Measurements from ENCODE around the gene TKTL1.

TKTL1 gene

DNA sequence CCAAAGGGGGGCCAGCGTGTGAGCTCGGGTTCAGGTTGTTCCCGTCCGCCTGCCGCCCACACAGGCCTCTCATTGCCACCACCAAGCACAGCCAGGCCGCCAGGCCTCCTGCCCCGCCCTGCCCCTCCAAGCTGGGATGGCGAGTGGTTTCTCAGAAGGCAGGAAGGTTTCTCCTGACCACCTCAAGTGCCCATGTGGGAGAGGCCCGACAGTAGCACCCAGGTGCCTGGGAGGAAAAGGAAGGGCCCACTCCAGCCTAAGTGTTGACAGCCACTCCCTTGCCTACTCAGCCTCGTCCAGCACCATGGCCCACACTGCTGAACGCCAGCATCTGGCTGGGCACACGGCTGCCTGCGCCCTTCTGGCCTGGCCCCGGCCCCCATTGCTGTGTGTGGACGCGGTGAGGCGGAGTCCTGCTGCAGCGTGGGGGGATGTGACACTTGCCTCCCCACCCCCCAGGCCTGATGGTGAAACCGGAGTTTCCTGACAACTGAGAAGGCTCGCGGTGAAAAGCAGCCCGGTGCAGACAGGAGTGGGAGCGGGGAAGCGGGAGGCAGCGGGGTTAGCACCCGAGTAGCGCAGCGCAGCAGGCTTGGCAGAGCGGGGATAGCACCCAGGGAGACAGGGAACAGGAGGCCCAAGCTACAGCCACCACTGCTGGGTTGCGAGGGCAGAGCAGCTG lies 59.6 kb downstream of the TKTL1 start:
- WGBS, result 95% methylated on average over 30 of the region's 30 CpGs
- Histone ChIP-seq H3K27ac (ENCODE audit: low read depth, low read length) (no peak overlapping the region), H3K27me3 (ENCODE audit: insufficient read depth, low read length) (no peaks in the 10 kb centered on the region), H3K9ac (ENCODE audit: low read depth, low read length) (no peak overlapping the region), H3K4me3 (ENCODE audit: low read length) (no peak overlapping the region), H3K4me1 (ENCODE audit: insufficient read depth, low read length) (no peaks in the 10 kb centered on the region), H3K9me3 (ENCODE audit: insufficient read depth, low read depth, low read length) (no peaks in the 10 kb centered on the region), H3K36me3 (ENCODE audit: insufficient read depth, low read length) (peaks cover 99% of the 10 kb centered on the region)

DNA sequence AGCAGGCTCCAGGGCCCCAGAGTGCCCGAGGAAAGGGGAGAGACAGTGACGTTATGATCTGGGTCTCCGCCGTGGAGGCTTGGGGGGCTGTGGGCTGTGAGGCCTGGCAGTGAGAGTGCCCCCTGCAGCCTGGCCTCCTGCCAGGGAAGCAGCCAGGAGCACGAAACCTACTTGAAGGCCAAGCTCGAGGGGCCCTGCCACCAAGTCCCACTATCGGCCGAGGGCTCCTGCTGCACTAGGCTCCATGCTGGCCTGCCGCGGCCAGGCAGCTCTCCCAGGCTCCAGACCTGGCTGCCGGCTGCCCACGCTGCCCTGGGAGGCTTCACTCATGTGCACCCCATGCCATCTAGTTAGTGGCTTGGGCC lies 60.2 kb downstream of the TKTL1 start:
- no peak overlapping the region for H3K4me3 ChIP-seq (ENCODE audit: low read length)
- H3K4me1 ChIP-seq (ENCODE audit: insufficient read depth, low read length), result no peaks in the 10 kb centered on the region
- H3K27ac ChIP-seq (ENCODE audit: low read depth, low read length), result no peak overlapping the region
- H3K36me3 ChIP-seq (ENCODE audit: insufficient read depth, low read length), result peaks cover 98% of the 10 kb centered on the region
- H3K27me3 ChIP-seq (ENCODE audit: insufficient read depth, low read length), result no peaks in the 10 kb centered on the region
- no peak overlapping the region for H3K9ac ChIP-seq (ENCODE audit: low read depth, low read length)
- 95% methylated on average over 12 of the region's 12 CpGs for WGBS
- H3K9me3 ChIP-seq (ENCODE audit: insufficient read depth, low read depth, low read length), result no peaks in the 10 kb centered on the region

DNA sequence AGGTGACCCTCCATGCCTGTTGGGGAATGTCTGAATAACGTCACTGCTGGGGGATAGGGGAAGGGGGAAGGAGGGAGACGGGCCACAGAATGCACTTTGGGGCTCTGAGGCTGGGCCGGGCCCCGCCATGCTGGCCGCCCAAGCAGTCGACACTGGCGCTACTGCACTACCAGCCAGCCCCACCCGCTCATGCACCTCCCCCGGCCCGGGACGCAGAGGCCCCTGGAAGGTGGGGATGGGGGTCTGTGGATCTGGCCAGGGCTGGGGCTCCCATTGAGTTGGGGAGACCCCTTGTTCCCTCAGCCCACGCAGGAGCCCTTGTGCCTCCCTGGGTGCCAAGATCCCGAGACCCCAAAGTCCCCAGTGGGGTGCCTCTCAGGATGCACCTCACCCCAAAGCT lies 61.0 kb downstream of the TKTL1 start:
- H3K27ac ChIP-seq (ENCODE audit: low read depth, low read length), result no peak overlapping the region
- no peaks in the 10 kb centered on the region for H3K27me3 ChIP-seq (ENCODE audit: insufficient read depth, low read length)
- WGBS, result 98% methylated on average over 13 of the region's 13 CpGs
- H3K9me3 ChIP-seq (ENCODE audit: insufficient read depth, low read depth, low read length), result no peaks in the 10 kb centered on the region
- H3K36me3 ChIP-seq (ENCODE audit: insufficient read depth, low read length), result peaks cover 97% of the 10 kb centered on the region
- no peaks in the 10 kb centered on the region for H3K4me1 ChIP-seq (ENCODE audit: insufficient read depth, low read length)
- no peak overlapping the region for H3K9ac ChIP-seq (ENCODE audit: low read depth, low read length)
- no peak overlapping the region for H3K4me3 ChIP-seq (ENCODE audit: low read length)

DNA sequence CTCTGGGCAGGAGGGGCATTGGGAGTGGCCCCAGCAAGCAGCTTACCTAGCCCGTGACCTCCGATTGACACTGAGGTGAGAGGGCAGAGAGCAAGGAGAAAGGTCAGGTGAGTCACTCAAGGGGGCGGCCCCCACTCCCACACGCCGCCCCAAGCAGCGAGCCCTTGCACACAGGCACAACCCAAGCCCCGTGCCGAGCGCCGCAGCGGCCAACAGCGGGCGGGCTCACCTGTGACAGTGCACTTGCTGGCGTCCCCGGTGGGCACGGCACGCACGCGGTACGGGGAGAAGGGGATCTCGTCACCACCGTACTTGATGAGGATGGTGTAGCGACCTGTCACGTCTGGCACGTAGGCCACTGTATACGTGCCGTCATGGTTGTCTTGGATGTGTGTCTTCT lies 61.6 kb downstream of the TKTL1 start:
- Histone ChIP-seq H3K9ac (ENCODE audit: low read depth, low read length) (no peak overlapping the region), H3K4me1 (ENCODE audit: insufficient read depth, low read length) (no peaks in the 10 kb centered on the region), H3K9me3 (ENCODE audit: insufficient read depth, low read depth, low read length) (no peaks in the 10 kb centered on the region), H3K27me3 (ENCODE audit: insufficient read depth, low read length) (no peaks in the 10 kb centered on the region), H3K4me3 (ENCODE audit: low read length) (no peak overlapping the region), H3K27ac (ENCODE audit: low read depth, low read length) (no peak overlapping the region), H3K36me3 (ENCODE audit: insufficient read depth, low read length) (peaks cover 97% of the 10 kb centered on the region)
- WGBS, result 94% methylated on average over 27 of the region's 27 CpGs

DNA sequence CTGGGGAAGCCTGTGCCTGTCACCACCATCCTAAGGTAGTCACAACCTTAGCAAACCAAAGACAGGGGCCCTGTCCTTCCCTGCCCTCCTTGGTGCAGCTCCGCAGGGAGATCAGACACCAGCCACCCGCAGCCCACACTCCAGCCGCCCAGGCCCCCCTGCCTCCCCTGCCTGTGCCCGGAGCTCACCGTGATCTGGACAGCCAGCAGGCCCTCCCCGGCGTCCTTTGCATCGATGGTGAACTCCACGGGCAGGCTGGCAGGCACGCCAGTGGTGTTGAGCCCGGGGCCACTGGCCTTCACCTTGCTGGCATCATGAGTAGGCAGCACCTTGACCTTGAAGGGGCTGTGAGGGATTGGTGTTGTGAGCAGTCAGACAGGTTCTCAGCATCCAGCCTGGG lies 62.4 kb downstream of the TKTL1 start:
- no peak overlapping the region for H3K27ac ChIP-seq (ENCODE audit: low read depth, low read length)
- WGBS, result 97% methylated on average over 11 of the region's 11 CpGs
- H3K27me3 ChIP-seq (ENCODE audit: insufficient read depth, low read length), result no peaks in the 10 kb centered on the region
- no peaks in the 10 kb centered on the region for H3K9me3 ChIP-seq (ENCODE audit: insufficient read depth, low read depth, low read length)
- H3K9ac ChIP-seq (ENCODE audit: low read depth, low read length), result no peak overlapping the region
- peaks cover 97% of the 10 kb centered on the region for H3K36me3 ChIP-seq (ENCODE audit: insufficient read depth, low read length)
- no peak overlapping the region for H3K4me3 ChIP-seq (ENCODE audit: low read length)
- no peaks in the 10 kb centered on the region for H3K4me1 ChIP-seq (ENCODE audit: insufficient read depth, low read length)

DNA sequence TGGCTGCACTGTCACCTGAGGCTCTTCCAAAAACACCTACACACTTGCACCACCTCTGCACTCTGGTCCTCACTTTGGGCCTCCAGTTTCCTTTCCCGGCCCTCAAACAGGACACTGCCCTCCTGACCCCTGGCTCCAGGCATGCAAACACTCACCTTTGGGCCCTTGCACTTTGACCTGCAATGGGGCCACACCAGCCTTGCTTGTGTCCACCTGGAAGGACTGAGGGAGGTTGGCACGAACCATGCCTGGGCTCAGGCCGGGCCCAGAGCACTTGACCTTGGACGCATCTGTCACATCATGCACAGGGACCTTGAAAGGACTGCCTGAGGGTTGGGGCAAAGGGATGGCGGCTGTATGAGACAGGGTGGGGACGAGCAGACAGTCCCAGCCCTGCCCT lies 63.2 kb downstream of the TKTL1 start:
- Histone ChIP-seq H3K4me1 (ENCODE audit: insufficient read depth, low read length) (no peaks in the 10 kb centered on the region), H3K27ac (ENCODE audit: low read depth, low read length) (no peak overlapping the region), H3K9me3 (ENCODE audit: insufficient read depth, low read depth, low read length) (no peaks in the 10 kb centered on the region), H3K4me3 (ENCODE audit: low read length) (no peak overlapping the region), H3K27me3 (ENCODE audit: insufficient read depth, low read length) (no peaks in the 10 kb centered on the region), H3K9ac (ENCODE audit: low read depth, low read length) (no peak overlapping the region), H3K36me3 (ENCODE audit: insufficient read depth, low read length) (peaks cover 95% of the 10 kb centered on the region)
- 97% methylated on average over 6 of the region's 6 CpGs for WGBS

DNA sequence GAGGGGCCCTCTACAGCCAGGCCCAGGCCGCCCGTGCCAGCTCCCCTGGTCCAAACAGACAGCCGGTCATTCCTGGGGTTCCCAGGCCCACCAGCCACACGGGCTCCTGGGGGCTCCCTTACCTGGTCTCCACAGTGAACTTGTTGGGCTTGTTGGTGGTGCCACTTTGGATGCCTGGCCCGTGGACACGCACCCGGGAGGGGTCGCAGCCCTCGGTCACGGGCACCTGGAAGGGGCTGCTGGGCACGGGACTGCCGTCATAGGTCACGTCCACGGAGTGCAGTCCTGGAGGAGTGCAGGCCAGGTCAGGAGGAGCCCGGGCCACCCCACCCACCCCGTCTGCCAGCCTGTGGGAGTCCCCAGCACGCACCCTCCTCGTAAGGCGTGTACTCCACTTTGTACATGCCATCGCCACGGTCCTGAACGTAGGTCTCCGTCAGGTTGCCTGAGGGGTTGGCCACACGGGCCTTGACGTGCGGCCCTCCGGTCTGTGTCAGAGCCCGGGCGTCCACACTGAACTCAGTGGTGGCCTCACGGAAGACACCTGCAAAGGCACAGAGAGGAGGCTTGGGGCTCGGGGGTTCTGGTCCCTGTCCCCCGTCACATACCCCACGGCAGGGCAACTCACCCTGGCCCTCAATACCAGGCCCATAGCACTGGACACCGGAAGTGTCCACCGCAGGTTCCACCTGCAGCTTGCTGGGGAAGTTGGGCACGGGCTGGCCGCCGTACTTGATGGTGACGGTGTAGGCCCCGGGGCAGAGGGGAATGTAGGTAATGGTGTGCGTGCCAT lies 64.0 kb downstream of the TKTL1 start:
- Histone ChIP-seq H3K27ac (ENCODE audit: low read depth, low read length) (no peak overlapping the region), H3K9ac (ENCODE audit: low read depth, low read length) (no peak overlapping the region), H3K4me3 (ENCODE audit: low read length) (no peak overlapping the region), H3K9me3 (ENCODE audit: insufficient read depth, low read depth, low read length) (no peaks in the 10 kb centered on the region), H3K27me3 (ENCODE audit: insufficient read depth, low read length) (no peaks in the 10 kb centered on the region), H3K36me3 (ENCODE audit: insufficient read depth, low read length) (peaks cover 95% of the 10 kb centered on the region), H3K4me1 (ENCODE audit: insufficient read depth, low read length) (no peaks in the 10 kb centered on the region)
- WGBS, result 96% methylated on average over 41 of the region's 41 CpGs

DNA sequence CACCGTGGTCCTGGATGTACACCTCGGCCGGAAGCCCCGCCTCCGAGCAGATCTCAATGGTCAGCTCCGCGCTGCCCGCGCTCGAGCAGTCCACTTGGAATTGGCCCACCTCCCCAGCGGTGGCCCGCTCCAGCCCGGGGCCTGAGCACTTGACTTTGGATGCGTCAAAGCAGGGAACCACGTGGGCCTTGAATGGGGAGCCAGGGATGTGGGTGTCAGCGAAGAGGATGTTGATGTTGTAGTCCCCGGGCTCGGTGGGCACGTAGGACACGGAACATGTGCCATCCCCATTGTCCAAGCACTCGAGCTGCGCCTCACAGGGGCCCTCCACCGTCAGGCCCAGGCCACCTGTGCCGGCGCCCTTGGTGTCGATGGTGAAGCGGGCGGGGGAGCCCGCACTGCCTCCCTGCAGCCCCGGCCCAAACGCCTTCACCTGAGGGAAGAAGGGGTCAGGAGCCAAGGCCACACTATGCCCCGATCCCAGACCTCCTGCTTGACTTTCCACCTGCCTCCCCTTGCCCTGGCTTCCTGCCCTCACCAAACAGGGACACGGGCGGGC lies 64.6 kb downstream of the TKTL1 start:
- Histone ChIP-seq H3K27me3 (ENCODE audit: insufficient read depth, low read length) (no peaks in the 10 kb centered on the region), H3K4me1 (ENCODE audit: insufficient read depth, low read length) (no peaks in the 10 kb centered on the region), H3K4me3 (ENCODE audit: low read length) (no peak overlapping the region), H3K27ac (ENCODE audit: low read depth, low read length) (no peak overlapping the region), H3K36me3 (ENCODE audit: insufficient read depth, low read length) (peaks cover 95% of the 10 kb centered on the region), H3K9ac (ENCODE audit: low read depth, low read length) (no peak overlapping the region), H3K9me3 (ENCODE audit: insufficient read depth, low read depth, low read length) (no peaks in the 10 kb centered on the region)
- WGBS, result 96% methylated on average over 34 of the region's 34 CpGs

DNA sequence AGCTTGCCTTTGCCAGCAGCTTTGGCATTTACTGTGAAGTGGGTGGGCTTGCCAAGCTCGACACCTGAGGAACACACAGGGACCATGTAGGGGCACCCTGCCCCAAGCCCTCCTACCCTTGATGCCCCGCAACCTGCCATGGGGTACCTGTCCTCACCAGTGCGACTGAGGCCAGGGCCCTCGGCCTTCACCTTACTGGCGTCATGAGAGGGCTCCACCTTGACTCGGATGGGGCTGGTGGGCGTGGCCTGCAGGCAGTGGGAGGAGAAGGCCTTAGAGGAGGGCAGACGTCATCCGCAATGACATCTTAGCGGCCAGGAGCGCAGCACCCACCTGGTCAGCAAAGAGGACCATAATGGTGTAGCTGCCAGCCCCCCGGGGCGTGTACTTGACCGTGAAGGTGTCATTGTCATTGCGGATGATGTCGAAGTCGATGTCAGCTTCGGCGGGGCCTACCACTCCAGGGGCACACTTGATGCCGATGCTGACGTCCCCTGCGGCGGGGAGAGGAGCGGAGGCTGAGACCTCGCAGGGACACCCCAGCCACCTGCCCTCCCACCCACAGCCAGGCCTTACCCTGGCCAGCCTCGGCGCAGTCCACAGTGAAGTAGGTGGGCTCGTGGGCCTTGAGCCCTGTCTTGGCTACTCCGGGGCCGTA lies 66.6 kb downstream of the TKTL1 start:
- peaks cover 96% of the 10 kb centered on the region for H3K36me3 ChIP-seq (ENCODE audit: insufficient read depth, low read length)

DNA sequence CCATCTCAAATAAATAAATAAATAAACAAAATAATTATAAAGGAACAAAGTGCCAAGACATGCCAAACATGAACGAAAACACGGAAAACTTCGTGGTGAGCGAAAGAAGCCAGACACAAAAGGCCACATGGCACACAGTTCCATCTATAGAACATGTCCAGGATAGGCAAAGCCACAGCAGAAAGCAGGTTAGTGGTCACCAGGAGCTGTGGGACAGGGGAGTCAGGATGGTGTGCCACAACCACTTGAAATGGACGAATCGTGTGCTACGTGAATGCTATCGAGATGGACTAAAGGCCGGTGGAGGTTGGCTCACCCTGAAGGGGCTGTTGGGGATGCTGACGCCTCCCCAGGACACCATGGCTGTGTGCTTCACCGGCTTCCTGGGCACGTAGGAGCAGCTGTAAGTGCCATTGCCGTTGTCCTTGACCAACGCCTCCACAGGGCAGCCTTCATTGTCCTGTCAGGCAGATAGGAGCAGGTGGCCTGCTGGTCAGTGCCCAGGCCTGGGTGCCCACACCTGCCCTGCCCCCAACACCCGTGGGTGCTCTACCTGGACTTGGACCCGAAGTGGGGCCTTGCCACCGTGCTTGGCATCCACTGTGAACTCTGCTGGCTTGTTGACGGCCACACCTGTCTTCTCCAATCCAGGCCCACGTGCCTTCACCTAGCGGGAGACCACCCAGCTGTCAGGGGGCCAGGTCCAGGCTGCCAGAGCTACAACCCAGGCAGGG lies 68.3 kb downstream of the TKTL1 start:
- no peaks in the 10 kb centered on the region for H3K27me3 ChIP-seq (ENCODE audit: insufficient read depth, low read length)
- no peak overlapping the region for H3K27ac ChIP-seq (ENCODE audit: low read depth, low read length)
- no peak overlapping the region for H3K4me3 ChIP-seq (ENCODE audit: low read length)
- H3K9ac ChIP-seq (ENCODE audit: low read depth, low read length), result no peak overlapping the region
- no peaks in the 10 kb centered on the region for H3K4me1 ChIP-seq (ENCODE audit: insufficient read depth, low read length)
- H3K9me3 ChIP-seq (ENCODE audit: insufficient read depth, low read depth, low read length), result no peaks in the 10 kb centered on the region
- 95% methylated on average over 20 of the region's 20 CpGs for WGBS
- H3K36me3 ChIP-seq (ENCODE audit: insufficient read depth, low read length), result peaks cover 92% of the 10 kb centered on the region

More for the DNA sequence above, 66.6 kb downstream of the TKTL1 start:
- H3K9ac ChIP-seq (ENCODE audit: low read depth, low read length), result no peak overlapping the region
- H3K27ac ChIP-seq (ENCODE audit: low read depth, low read length), result no peak overlapping the region
- no peaks in the 10 kb centered on the region for H3K9me3 ChIP-seq (ENCODE audit: insufficient read depth, low read depth, low read length)
- no peaks in the 10 kb centered on the region for H3K27me3 ChIP-seq (ENCODE audit: insufficient read depth, low read length)
- H3K4me1 ChIP-seq (ENCODE audit: insufficient read depth, low read length), result no peaks in the 10 kb centered on the region
- WGBS, result 94% methylated on average over 30 of the region's 30 CpGs
- no peak overlapping the region for H3K4me3 ChIP-seq (ENCODE audit: low read length)
